Brain microvascular endothelial cell (primary cell): ENCODE measurements around the gene ATG2B.
A peak's percentile ranks its signal among the peaks of the same experiment; 100 is the strongest.

Source experiments
- DNase-seq: peaks from one replicate; pipeline ENCODE4 v3.0.0-alpha.2; 2020
- H3K27ac ChIP-seq: fragments of 250-450 bp; sonication (Bioruptor Pico); 2 replicates; pipeline ENCODE4 v1.5.1; 2020; ENCODE audit warnings: mild to moderate bottlenecking, moderate library complexity
- H3K27me3 ChIP-seq: fragments of 250-450 bp; sonication (Bioruptor Pico); replicated peaks from 2 replicates; pipeline ENCODE4 v1.5.1; 2020; ENCODE audit warnings: mild to moderate bottlenecking
- H3K36me3 ChIP-seq: fragments of 250-450 bp; sonication (Bioruptor Pico); replicated peaks from 2 replicates; pipeline ENCODE4 v1.5.1; 2020; ENCODE audit warnings: mild to moderate bottlenecking
- H3K4me3 ChIP-seq: 2 replicates; pipeline ENCODE4 v1.5.1; 2011; ENCODE audit warnings: low read depth, mild to moderate bottlenecking, control low read depth, low read length, moderate library complexity
- CTCF ChIP-seq: IDR thresholded peaks from 2 replicates; pipeline ENCODE4 v1.5.1; 2011; ENCODE audit warnings: low read depth, mild to moderate bottlenecking, moderate library complexity, low read length, control low read depth, inconsistent platforms; ENCODE audit errors: missing control alignments
- in situ Hi-C: cut with HindIII; loops from 2 replicates; pipeline ENCODE4 v1.10.0; 2017; ENCODE audit warnings: low sequenced_read_pairs, low pct_ligation_motif_present

The ATG2B gene

GRCh38 chr14:96362965-96363750, at the start of gene ATG2B, which contains the start of gene GSKIP:
TSS of gene ATG2B (minus strand) at chr14:96363341. CDS start at chr14:96362976, 365 bp downstream.
TSS of gene GSKIP (plus strand) at chr14:96363526. CDS start at chr14:96382248, 18,722 bp downstream.
- in situ Hi-C loops, result no loop called here

DNA sequence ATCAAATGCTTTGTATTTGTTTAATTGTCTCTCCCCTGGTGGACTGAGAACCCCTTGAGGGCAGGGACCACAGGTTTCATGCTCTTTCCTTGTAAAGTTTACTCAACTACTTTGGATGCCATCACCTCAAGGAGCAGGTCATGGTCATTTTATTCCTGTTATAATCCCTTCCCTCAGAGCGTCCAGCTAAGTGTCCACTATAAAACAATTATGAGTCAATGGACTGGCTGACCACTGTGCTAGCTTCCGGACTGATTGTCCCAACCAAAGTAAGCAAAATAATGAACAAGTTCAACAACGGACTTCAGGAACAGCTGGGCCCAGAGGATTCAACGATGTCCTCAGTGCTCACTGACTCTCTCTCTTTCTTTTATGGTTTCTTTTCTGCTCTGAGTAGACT, 47.0 kb upstream of the ATG2B start:
- Histone ChIP-seq H3K4me3 (no peak overlapping the region), H3K27me3 (no peaks in the 10 kb centered on the region), H3K36me3 (no peaks in the 10 kb centered on the region), H3K27ac (no peak overlapping the region)
- TF ChIP-seq CTCF, result no peak
- DNase-seq, result no peak
- in situ Hi-C loops, result no loop called here

More at GRCh38 chr14:96362965-96363750, at the start of gene ATG2B, which contains the start of gene GSKIP:
- H3K36me3 ChIP-seq, result peaks cover 3% of the 10 kb centered on the region
- peak; percentile 80 for DNase-seq
- TF ChIP-seq CTCF, result no peak
- H3K27ac ChIP-seq, result peak within 1 kb of the TSS; percentile 90
- no peaks in the 10 kb centered on the region for H3K27me3 ChIP-seq
- peak within 1 kb of the TSS; percentile 80 for H3K4me3 ChIP-seq

DNA sequence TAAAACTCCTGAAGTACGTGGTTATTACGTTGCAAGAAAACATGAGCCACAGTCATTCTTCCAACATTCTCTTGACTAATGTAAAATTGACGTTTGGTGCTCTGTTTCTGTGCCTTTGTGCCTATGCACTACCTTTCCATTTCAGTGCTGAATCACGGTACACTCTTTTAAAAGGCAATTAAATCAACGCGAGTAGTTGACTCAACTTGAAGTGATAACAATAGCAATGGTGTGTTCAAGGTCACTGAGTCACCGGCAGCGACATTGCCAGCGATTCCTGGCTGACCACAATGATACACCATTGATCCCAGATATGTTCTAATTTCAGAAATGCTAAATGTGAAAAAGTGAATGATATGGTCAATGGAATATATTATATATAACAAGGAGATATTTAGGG, 46.6 kb upstream of the ATG2B start:
- in situ Hi-C loops, result no loop called here
- Histone ChIP-seq H3K27me3 (no peaks in the 10 kb centered on the region), H3K4me3 (no peak overlapping the region), H3K27ac (no peak overlapping the region), H3K36me3 (no peaks in the 10 kb centered on the region)
- DNase-seq, result no peak
- TF ChIP-seq CTCF, result no peak

GRCh38 chr14:96408608-96409007, 45.5 kb upstream of the ATG2B start:
- DNase-seq, result no peak
- Histone ChIP-seq H3K27ac (no peak overlapping the region), H3K4me3 (no peak overlapping the region), H3K27me3 (no peaks in the 10 kb centered on the region), H3K36me3 (no peaks in the 10 kb centered on the region)
- no peak for TF ChIP-seq CTCF
- in situ Hi-C loops, result no loop called here

DNA sequence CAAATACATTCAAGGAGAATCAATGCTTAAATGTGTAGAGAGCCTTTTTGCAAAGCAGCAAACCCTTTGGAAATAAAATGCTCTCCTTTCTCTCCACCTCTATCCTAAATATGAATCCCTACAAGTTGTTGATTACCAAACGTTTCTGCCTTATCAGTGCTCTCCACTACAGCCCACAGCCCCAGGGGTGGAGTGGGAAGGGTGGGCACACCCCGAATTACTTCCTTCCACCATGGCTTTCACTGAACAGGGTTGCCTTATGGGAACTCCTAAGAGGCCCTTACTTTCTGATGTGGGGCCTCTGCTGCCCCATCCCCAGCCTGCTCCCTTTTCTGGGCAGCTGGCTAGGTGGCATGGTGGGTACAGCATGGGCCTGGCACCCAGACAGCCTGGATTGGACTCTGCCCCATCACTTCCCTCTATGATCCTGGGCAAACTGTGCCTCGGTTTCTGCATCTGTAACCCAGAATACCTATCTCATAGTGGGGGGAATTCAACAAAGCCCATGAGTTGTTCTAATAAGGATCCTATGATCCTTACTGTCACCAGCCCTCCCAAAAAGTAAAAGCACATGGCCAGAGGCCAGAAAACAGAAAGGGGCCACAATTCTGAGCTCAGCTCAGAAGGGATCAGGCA, 44.9 kb upstream of the ATG2B start:
- Histone ChIP-seq H3K27me3 (no peaks in the 10 kb centered on the region), H3K36me3 (no peaks in the 10 kb centered on the region), H3K27ac (no peak overlapping the region), H3K4me3 (no peak overlapping the region)
- TF ChIP-seq CTCF, result no peak
- in situ Hi-C loops, result no loop called here
- no peak for DNase-seq
